HG03575 (cell line): ENCODE measurements around the gene ZBTB32.

Experiments used
- ATAC-seq: cut with Tn5 transposase; IDR thresholded peaks from one replicate; pipeline ENCODE4 v1.9.1; 2021; ENCODE audit not compliant: unreplicated experiment, insufficient number of reproducible peaks, low FRiP score; ENCODE audit errors: extremely low read depth

Gene ZBTB32

GRCh38 chr19:35759697-35760096, 55.3 kb downstream of the ZBTB32 start:
- ATAC-seq = no peak

DNA sequence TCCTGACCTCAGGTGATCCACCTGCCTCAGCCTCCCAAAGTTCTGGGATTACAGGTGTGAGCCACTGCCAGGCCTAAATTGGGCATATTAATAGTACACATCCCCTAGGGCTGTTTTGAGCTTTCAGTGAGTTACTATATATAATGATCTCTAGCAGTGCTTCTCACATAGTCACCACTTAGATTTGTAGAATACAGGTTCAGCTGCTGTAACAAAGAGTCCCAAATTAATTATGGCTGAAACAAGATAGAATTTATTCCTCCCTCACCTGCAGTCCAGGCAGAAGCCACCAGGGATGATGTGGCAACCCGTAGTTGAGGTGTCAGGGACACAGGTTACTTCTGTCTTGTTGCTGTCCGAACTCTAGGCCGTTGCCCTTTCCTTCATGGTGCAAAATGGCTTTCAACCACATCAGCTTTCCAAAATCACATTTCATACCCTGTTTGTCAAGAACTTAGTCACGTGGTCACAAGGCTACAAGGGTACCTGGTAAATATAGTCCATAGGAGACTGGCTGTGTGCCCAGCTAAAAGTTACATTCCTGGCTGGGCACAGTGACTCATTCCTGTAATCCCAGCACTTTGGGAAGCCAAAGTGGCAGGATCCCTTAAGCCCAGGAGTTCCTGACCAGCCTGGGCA, 56.5 kb downstream of the ZBTB32 start:
- ATAC-seq = no peak

DNA sequence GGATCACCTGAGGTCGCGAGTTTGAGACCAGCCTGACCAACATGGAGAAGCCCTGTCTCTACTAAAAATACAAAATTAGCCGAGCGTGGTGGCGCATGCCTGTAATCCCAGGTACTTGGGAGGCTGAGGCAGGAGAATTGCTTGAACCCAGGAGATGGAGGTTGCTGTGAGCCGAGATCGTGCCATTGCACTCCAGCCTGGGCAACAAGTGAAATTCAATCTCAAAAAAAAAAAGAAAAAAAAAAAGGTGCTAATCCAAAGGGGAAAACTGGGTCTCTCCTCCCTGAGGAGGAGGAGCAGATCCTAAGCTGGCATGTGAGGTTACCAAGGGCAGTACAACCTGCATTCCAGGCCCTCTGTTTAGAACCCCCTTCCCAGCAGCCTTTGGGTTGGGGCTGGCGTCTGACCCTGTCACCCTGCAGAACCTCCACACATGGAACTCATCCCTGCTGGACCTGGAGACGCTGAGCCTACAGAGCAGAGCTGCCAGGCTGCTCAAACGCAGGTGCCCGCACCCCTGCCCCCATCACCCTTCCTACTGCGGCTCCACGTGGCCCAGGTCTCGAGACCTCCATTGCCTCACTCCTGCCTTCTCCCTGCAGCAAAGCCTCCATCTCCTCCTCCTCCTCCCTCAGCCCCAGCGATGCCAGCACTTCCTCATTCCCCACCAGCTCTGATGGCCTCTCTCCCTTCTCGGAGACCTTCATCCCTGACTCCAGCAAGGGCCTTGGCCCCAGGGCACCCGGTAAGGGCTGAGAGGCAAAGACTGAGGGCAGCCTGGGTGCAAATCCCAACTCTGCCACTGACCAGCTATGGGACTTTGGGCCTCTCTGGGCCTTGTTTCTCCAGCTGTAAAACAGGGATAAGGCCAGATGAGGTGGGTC, 60.3 kb downstream of the ZBTB32 start:
- ATAC-seq = no peak
